WTC11 (cell line): ENCODE results near the gene KLK13.

Experiments
- CTCF ChIP-seq: fragments of 200-600 bp; IDR thresholded peaks from 2 replicates; pipeline ENCODE4 v1.8.0; 2022; ENCODE audit warnings: antibody characterized with exemption
- GABPB1 ChIP-seq: sonication (generic); formaldehyde crosslinking; IDR thresholded peaks from 2 replicates; pipeline ENCODE4 v1.8.1; 2023; ENCODE audit warnings: mild to moderate bottlenecking, missing genetic modification reagents
- HMGA2 ChIP-seq: fragments of 250-450 bp; sonication (Bioruptor Pico); IDR thresholded peaks from 2 replicates; pipeline ENCODE4 v1.4.0; 2021; ENCODE audit warnings: mild to moderate bottlenecking, moderate library complexity
- MAX ChIP-seq: sonication (generic); formaldehyde crosslinking; IDR thresholded peaks from 2 replicates; pipeline ENCODE4 v1.8.0; 2022; ENCODE audit warnings: mild to moderate bottlenecking, missing genetic modification reagents
- NFE2L1 ChIP-seq: sonication (generic); formaldehyde crosslinking; IDR thresholded peaks from 2 replicates; pipeline ENCODE4 v1.8.1; 2023; ENCODE audit warnings: missing genetic modification reagents
- ZBTB21 ChIP-seq: sonication (generic); formaldehyde crosslinking; IDR thresholded peaks from 2 replicates; pipeline ENCODE4 v1.8.1; 2023; ENCODE audit warnings: mild to moderate bottlenecking, missing genetic modification reagents, borderline replicate concordance
- TF ChIP-seq, protein P1 (sequence below): sonication (generic); formaldehyde crosslinking; IDR thresholded peaks from 2 replicates; pipeline ENCODE4 v1.8.1; 2022; ENCODE audit warnings: low read depth, missing genetic modification reagents, borderline replicate concordance
- TF ChIP-seq, protein P2 (sequence below): sonication (generic); formaldehyde crosslinking; IDR thresholded peaks from 2 replicates; pipeline ENCODE4 v1.8.1; 2022; ENCODE audit warnings: mild to moderate bottlenecking, moderate library complexity, missing genetic modification reagents
- TF ChIP-seq, protein P3 (sequence below): sonication (generic); formaldehyde crosslinking; IDR thresholded peaks from 2 replicates; pipeline ENCODE4 v1.8.0; 2022; ENCODE audit warnings: mild to moderate bottlenecking, missing genetic modification reagents

DNA sequence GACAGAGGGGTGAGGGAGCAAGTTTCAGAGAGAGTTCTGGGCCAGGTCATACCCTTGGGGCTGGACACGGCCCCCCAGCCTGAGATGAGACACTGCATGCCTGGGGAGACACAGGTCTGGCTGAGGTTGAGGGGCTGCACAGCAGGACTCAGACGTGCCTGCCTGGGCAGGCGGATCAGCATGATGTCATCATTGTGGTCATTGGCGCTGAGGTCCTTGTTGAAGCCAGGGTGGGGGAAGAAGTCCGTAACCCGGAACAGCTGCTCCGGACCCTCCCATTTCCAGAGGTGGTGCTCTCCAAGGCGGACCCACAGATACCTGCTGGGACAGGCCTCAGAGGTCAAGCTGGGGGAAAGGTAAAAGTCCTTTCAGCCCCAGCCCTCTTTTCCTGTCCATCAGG, 58.5 kb downstream of the KLK13 start:
- TF ChIP-seq, protein P1, sequence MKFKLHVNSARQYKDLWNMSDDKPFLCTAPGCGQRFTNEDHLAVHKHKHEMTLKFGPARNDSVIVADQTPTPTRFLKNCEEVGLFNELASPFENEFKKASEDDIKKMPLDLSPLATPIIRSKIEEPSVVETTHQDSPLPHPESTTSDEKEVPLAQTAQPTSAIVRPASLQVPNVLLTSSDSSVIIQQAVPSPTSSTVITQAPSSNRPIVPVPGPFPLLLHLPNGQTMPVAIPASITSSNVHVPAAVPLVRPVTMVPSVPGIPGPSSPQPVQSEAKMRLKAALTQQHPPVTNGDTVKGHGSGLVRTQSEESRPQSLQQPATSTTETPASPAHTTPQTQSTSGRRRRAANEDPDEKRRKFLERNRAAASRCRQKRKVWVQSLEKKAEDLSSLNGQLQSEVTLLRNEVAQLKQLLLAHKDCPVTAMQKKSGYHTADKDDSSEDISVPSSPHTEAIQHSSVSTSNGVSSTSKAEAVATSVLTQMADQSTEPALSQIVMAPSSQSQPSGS (CRISPR knock-in tag): no peak
- TF ChIP-seq GABPB1 (CRISPR knock-in tag) (no peak), CTCF (no peak), MAX (no peak), NFE2L1 (CRISPR knock-in tag) (no peak), HMGA2 (CRISPR knock-in tag) (no peak), ZBTB21 (CRISPR knock-in tag) (no peak)
- TF ChIP-seq, protein P2, sequence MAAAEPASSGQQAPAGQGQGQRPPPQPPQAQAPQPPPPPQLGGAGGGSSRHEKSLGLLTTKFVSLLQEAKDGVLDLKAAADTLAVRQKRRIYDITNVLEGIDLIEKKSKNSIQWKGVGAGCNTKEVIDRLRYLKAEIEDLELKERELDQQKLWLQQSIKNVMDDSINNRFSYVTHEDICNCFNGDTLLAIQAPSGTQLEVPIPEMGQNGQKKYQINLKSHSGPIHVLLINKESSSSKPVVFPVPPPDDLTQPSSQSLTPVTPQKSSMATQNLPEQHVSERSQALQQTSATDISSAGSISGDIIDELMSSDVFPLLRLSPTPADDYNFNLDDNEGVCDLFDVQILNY: no peak
- TF ChIP-seq, protein P3, sequence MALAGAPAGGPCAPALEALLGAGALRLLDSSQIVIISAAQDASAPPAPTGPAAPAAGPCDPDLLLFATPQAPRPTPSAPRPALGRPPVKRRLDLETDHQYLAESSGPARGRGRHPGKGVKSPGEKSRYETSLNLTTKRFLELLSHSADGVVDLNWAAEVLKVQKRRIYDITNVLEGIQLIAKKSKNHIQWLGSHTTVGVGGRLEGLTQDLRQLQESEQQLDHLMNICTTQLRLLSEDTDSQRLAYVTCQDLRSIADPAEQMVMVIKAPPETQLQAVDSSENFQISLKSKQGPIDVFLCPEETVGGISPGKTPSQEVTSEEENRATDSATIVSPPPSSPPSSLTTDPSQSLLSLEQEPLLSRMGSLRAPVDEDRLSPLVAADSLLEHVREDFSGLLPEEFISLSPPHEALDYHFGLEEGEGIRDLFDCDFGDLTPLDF (CRISPR knock-in tag): no peak
